ENCODE data around the gene PRIM1. TPM values are rescaled to one million over a fixed set of nuclear protein-coding genes. Genes with fewer than 3 reads are reported as not detected.

The PRIM1 gene
- total RNA-seq, 1 donor from 2014 or later: 15.1 TPM

DNA sequence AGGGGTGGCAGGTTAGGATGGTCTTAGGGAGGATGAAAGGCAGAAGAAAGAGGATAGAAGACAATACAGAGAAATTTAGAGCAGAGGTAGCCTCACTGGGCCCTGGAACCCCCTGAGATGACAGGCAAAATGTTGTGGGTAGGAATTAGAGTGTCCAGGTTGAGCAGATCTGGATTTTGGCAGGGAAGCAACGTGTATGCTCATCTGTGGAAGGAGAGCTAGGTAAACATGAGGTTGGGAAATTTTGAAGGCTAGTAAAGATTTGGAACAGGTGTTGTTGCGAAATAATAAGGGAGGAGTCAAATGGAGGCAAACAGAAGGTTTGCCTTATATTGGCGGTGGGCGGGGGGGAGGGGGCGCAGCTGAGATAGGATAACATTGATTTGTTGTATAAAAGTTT, 16.3 kb upstream of the PRIM1 start:
- peaks cover 13% of the 10 kb centered on the region for H3K4me1 Mint-ChIP-seq
- H3K4me3 Mint-ChIP-seq: no peak overlapping the region
- no peak overlapping the region for H3K27ac Mint-ChIP-seq
- TF ChIP-seq, protein P1, sequence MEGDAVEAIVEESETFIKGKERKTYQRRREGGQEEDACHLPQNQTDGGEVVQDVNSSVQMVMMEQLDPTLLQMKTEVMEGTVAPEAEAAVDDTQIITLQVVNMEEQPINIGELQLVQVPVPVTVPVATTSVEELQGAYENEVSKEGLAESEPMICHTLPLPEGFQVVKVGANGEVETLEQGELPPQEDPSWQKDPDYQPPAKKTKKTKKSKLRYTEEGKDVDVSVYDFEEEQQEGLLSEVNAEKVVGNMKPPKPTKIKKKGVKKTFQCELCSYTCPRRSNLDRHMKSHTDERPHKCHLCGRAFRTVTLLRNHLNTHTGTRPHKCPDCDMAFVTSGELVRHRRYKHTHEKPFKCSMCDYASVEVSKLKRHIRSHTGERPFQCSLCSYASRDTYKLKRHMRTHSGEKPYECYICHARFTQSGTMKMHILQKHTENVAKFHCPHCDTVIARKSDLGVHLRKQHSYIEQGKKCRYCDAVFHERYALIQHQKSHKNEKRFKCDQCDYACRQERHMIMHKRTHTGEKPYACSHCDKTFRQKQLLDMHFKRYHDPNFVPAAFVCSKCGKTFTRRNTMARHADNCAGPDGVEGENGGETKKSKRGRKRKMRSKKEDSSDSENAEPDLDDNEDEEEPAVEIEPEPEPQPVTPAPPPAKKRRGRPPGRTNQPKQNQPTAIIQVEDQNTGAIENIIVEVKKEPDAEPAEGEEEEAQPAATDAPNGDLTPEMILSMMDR (IDR thresholded peaks at IDR 0.05): no peak
- POLR2A ChIA-PET: interaction anchor here (0.6 to 0.7 kb wide), 2 partner anchors 379 to 1007 kb away, joined by 3 read pairs; partner anchors contain the start of gene LRP1-AS
- intact Hi-C loops (cut with micrococcal nuclease): no loop called here
- no peaks in the 10 kb centered on the region for H3K27me3 Mint-ChIP-seq
- CTCF ChIA-PET: no interaction called here
- H3K36me3 Mint-ChIP-seq (ENCODE audit: low read depth): no peaks in the 10 kb centered on the region
- no peak for ATAC-seq (ENCODE audit: low read depth)
- H3K9me3 Mint-ChIP-seq: no peaks in the 10 kb centered on the region
- DNase-seq: no peak

DNA sequence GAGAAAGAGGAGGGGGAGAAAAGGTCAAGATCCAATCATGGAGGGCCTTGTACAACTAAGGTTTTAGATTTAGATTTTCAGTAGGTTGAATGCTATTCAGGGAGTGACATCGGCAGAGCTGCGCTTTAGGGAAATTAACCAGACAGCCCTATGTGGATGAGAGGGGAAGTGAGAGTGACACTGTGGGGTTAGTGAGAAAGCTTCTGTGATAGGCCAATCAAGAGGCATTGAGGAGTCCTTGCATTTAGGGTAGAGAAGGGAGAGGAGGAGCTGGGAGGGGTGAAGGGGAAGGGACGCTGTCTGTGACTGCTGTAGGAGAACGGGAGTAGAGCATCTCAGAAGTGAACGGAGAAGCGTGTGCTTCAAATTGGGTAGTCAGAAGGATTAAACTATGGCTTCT, 14.4 kb upstream of the PRIM1 start:
- Mint-ChIP-seq H3K4me1 (peaks cover 11% of the 10 kb centered on the region), H3K36me3 (ENCODE audit: low read depth) (no peaks in the 10 kb centered on the region), H3K27me3 (no peaks in the 10 kb centered on the region), H3K9me3 (no peaks in the 10 kb centered on the region), H3K4me3 (peak overlapping the region; percentile 37), H3K27ac (peak overlapping the region; percentile 62)
- POLR2A ChIA-PET: interaction anchor here (0.6 to 1.2 kb wide), 7 partner anchors 40 to 345 kb away, joined by 3 to 5 read pairs (median 3); partner anchors contain the start of genes NACA, PTGES3 and STAT6
- TF ChIP-seq, protein P1 (IDR thresholded peaks at IDR 0.05): no peak
- intact Hi-C loops (cut with micrococcal nuclease): no loop called here
- no peak for DNase-seq
- CTCF ChIA-PET: interaction anchor here (0.7 to 1.3 kb wide), 6 partner anchors 9 to 358 kb away, joined by 3 to 8 read pairs (median 3); no protein-coding TSS in a partner anchor
- peak; percentile 99 for ATAC-seq (ENCODE audit: low read depth)

DNA sequence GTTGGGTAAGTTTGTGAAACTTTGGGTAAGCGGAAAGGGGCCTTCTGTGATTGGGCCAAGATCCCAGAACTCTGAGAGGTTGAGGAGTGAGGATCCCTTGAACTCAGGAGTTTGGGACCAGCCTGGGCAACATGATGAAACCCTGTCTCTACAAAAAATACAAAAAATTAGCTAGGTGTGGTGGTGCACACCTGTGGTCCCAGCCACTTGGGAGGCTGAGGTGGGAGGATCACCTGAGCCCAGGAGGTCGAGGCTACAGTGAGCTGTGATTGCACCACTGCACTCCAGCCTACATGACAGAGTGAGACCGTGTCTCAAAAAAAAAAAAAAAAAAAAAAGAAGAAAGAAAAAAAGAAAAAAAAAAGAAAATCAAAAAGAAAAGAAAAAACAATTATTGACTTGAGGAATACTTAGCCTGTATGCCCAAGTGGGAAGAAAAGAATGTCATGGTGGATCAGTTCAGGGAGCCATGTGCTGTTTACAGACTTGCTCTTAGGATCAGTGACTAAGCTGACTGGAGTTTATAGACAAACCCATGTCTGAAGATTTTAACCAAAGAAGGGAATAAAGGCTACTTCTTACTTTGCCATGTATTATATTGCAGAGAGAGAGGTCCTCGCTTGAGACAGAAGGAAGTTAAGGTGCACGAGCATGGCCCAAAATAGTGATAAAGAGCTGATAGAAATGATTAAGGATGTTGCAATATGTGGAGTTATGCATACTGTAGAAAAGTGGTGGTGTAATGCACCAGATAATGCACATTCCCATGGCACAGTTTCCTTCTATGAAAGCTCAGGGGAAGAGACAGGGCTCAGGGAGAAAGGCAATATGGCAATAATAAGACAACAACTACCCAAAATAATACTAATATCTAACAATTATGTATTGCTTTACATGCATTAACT, 11.9 kb upstream of the PRIM1 start:
- ChIA-PET CTCF (interaction anchor here (0.9 to 3.4 kb wide), 2 partner anchors 224 to 299 kb away, joined by 3 to 16 read pairs; no protein-coding TSS in a partner anchor), POLR2A (interaction anchor here (0.6 kb wide), 2 partner anchors 12 to 47 kb away, joined by 4 to 6 read pairs; no protein-coding TSS in a partner anchor)
- Mint-ChIP-seq H3K36me3 (ENCODE audit: low read depth) (no peaks in the 10 kb centered on the region), H3K4me3 (no peak overlapping the region), H3K27me3 (no peaks in the 10 kb centered on the region), H3K4me1 (peaks cover 11% of the 10 kb centered on the region), H3K27ac (no peak overlapping the region), H3K9me3 (no peaks in the 10 kb centered on the region)
- TF ChIP-seq, protein P1 (IDR thresholded peaks at IDR 0.05): no peak
- no peak for ATAC-seq (ENCODE audit: low read depth)
- no peak for DNase-seq
- intact Hi-C loops (cut with micrococcal nuclease): no loop called here

DNA sequence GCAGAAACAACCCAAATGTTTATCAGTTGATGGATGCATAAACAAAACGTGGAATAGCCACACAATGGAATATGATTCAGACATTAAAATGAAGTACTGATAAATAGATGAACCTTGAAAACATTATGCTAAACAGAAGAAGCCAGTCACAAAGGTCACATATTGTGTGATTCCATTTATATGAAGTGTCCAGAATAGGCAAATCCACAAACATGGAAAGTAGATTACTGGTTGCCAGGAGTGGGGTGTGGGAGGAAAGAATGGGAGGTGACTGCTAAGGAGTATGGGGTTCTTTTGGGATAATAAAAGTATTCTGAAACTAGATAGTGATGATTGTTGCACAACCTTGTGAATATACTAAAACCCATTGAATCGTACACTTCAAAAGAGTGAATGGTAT, 9.7 kb upstream of the PRIM1 start:
- Mint-ChIP-seq H3K9me3 (peaks cover 3% of the 10 kb centered on the region), H3K27ac (no peak overlapping the region), H3K36me3 (ENCODE audit: low read depth) (no peaks in the 10 kb centered on the region), H3K4me3 (no peak overlapping the region), H3K27me3 (no peaks in the 10 kb centered on the region), H3K4me1 (peaks cover 10% of the 10 kb centered on the region)
- DNase-seq (no peak), ATAC-seq (ENCODE audit: low read depth) (no peak)
- ChIA-PET POLR2A (no interaction called here), CTCF (interaction anchor here (3.4 kb wide), 1 partner anchor 226 kb away, joined by 16 read pairs; no protein-coding TSS in a partner anchor)
- intact Hi-C loops (cut with micrococcal nuclease): no loop called here
- TF ChIP-seq, protein P1 (IDR thresholded peaks at IDR 0.05): no peak

DNA sequence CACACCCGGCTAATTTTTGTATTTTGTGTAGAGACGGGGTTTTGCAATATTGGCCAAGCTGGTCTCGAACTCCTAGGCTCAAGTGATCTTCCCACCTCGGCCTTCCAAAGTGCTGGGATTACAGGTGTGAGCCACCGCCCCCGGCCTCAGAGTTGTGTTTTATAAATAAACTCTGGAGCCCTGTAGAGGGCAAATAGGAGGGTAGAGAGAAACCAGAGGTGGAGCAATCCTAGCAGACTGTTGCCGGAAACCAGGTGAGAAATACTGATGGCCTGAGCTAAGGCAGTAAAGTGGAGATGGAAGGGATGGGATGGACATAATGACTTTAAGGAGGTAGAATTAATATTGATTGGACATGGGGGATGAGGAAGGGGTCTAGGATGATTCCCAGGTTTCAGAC, 8.3 kb upstream of the PRIM1 start:
- ChIA-PET POLR2A (no interaction called here), CTCF (interaction anchor here (0.8 to 8.6 kb wide), 3 partner anchors 227 to 300 kb away, joined by 3 to 68 read pairs (median 3); no protein-coding TSS in a partner anchor)
- Mint-ChIP-seq H3K27ac (no peak overlapping the region), H3K9me3 (peaks cover 3% of the 10 kb centered on the region), H3K4me3 (no peak overlapping the region), H3K36me3 (ENCODE audit: low read depth) (no peaks in the 10 kb centered on the region), H3K27me3 (no peaks in the 10 kb centered on the region), H3K4me1 (no peaks in the 10 kb centered on the region)
- DNase-seq: no peak
- intact Hi-C loops (cut with micrococcal nuclease): no loop called here
- ATAC-seq (ENCODE audit: low read depth): no peak
- TF ChIP-seq, protein P1 (IDR thresholded peaks at IDR 0.05): no peak
